NCI-H524 treated with DMSO at 0.1 percent for 48 hours (cell line): ENCODE data around the gene CPZ.

ENCODE experiments used
- DNase-seq: peaks from one replicate; lab custom pipeline; 2025; lab: John Stamatoyannopoulos, UW

Gene CPZ

GRCh38 chr4:8592366-8593263 is at the start of gene CPZ:
TSS of gene CPZ (plus strand) at chr4:8592765. CDS start at chr4:8592834, 69 bp downstream.
- no peak for DNase-seq

GRCh38 chr4:8542776-8543525 is 49.6 kb upstream of the CPZ start:
- DNase-seq: no peak

- no peak for DNase-seq
Measured at GRCh38 chr4:8543623-8544022, 48.9 kb upstream of the CPZ start.

- no peak for DNase-seq
Measured at GRCh38 chr4:8544282-8544681, 48.3 kb upstream of the CPZ start.

GRCh38 chr4:8544741-8545438 is 47.7 kb upstream of the CPZ start:
- no peak for DNase-seq

- DNase-seq: no peak
Measured at GRCh38 chr4:8545439-8545765, 47.2 kb upstream of the CPZ start.

- no peak for DNase-seq
Measured at GRCh38 chr4:8546766-8547107, 45.8 kb upstream of the CPZ start.

- DNase-seq: no peak
Measured at GRCh38 chr4:8547108-8547911, 45.3 kb upstream of the CPZ start.

- no peak for DNase-seq
Measured at GRCh38 chr4:8547912-8548730, 44.4 kb upstream of the CPZ start.

- no peak for DNase-seq
Measured at GRCh38 chr4:8548731-8549351, 43.7 kb upstream of the CPZ start.

GRCh38 chr4:8549352-8549931 is 43.1 kb upstream of the CPZ start:
- DNase-seq: no peak

- no peak for DNase-seq
Measured at GRCh38 chr4:8550691-8551090, 41.9 kb upstream of the CPZ start.

GRCh38 chr4:8552024-8552423 is 40.5 kb upstream of the CPZ start:
- no peak for DNase-seq

- DNase-seq: no peak
Measured at GRCh38 chr4:8552581-8553205, 39.9 kb upstream of the CPZ start.

- no peak for DNase-seq
Measured at GRCh38 chr4:8553216-8553615, 39.3 kb upstream of the CPZ start.

GRCh38 chr4:8553991-8554405 is 38.6 kb upstream of the CPZ start:
- no peak for DNase-seq

- DNase-seq: no peak
Measured at GRCh38 chr4:8554555-8555100, 37.9 kb upstream of the CPZ start.

- DNase-seq: no peak
Measured at GRCh38 chr4:8555716-8556115, 36.8 kb upstream of the CPZ start.

- DNase-seq: peak; percentile 18
Measured at GRCh38 chr4:8556341-8557150, 36.0 kb upstream of the CPZ start.
